ENCODE data around the gene MAP2K7. TPM values are rescaled to one million over a fixed set of nuclear protein-coding genes. Genes with fewer than 3 reads are reported as not detected.
A peak's percentile ranks its signal among the peaks of the same experiment; 100 is the strongest.

Gene MAP2K7
- total RNA-seq, 1 experiment from 2014 or later, result 54.0 TPM

DNA sequence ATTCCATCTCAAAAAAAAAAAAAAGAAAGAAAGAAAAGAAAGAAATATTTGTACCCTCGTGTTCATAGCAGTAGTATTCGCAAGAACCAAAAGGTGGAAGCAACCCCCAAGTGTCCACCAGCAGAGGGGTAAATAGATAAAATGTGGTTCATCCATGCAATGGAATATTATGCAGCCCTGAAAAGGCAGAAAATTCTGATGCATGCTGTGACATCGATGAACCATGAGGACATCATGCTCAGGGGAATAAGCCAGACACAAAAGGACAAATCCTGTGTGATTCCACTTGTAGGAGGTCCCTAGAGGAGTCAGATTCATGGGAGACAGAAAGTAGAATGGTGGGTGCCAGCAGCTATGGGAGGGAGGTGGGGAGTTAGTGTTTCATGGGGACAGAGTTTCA is 21.8 kb upstream of the MAP2K7 start:
- POLR2A ChIA-PET (ENCODE audit: unreplicated experiment), result no interaction called here
- no TSS peak for BruUV-seq (replicated peaks)

DNA sequence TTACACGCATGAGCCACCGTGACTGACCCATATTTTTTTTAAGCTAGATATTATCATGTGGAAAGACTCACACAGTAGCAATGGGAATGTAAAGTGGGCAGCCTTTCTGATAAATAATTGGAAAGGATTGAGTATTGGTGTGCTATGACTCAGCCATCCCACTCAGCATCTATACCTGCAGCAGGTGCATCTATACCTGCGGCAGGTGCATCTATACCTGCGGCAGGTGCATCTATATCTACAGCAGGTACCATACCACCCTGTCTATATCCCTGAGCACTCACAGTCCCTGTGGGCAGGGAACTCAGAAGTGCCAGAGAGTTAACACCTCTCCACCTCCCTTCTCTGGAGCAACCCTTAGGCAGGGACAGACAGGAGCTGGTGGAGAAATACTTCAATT is 20.6 kb upstream of the MAP2K7 start:
- no TSS peak for BruUV-seq (replicated peaks)
- CTCF ChIA-PET, result interaction anchor here (0.5 to 0.6 kb wide), 2 partner anchors 105 to 276 kb away, joined by 3 to 4 read pairs; no protein-coding TSS in a partner anchor

More for the DNA sequence above, 21.8 kb upstream of the MAP2K7 start:
- TF ChIP-seq CTCF (conservative IDR thresholded peaks at IDR 0.05) (no peak), EZH2 (IDR thresholded peaks at IDR 0.05; ENCODE audit: low read depth) (no peak)
- no peaks in the 10 kb centered on the region for H3K9me2 ChIP-seq (ENCODE audit: insufficient read depth)
- H4K20me1 ChIP-seq (ENCODE audit: insufficient read depth), result peaks cover 3% of the 10 kb centered on the region; the same call in 1 of the 2 replicates
- peaks cover 39% of the 10 kb centered on the region for H3F3A ChIP-seq (ENCODE audit: insufficient read depth, low read depth)
- H3K4me2 ChIP-seq, result no peak overlapping the region
- no peak overlapping the region for H3K27ac ChIP-seq
- no peaks in the 10 kb centered on the region for H3K79me2 ChIP-seq (ENCODE audit: low read depth)
- intact Hi-C loops (cut with micrococcal nuclease; ENCODE audit: unreplicated experiment), result no loop called here
- H3K9me3 ChIP-seq (ENCODE audit: insufficient read depth, low read depth), result no peaks in the 10 kb centered on the region
- CTCF ChIA-PET, result no interaction called here
- no peaks in the 10 kb centered on the region for H3K27me3 ChIP-seq (ENCODE audit: insufficient read depth, low read depth)
- H3K36me3 ChIP-seq (ENCODE audit: low read depth), result no peaks in the 10 kb centered on the region
- no peak overlapping the region for H3K4me3 ChIP-seq
- no peak for DNase-seq
- H3K4me1 ChIP-seq (replicated peaks; ENCODE audit: insufficient read depth), result no peaks in the 10 kb centered on the region; the same call in 1 of the 2 replicates
- H2AFZ ChIP-seq, result no peak overlapping the region

GRCh38 chr19:7883796-7884570 is 19.7 kb upstream of the MAP2K7 start:
- BruUV-seq (replicated peaks), result no TSS peak
- POLR2A ChIA-PET (ENCODE audit: unreplicated experiment), result no interaction called here
- TF ChIP-seq EZH2 (IDR thresholded peaks at IDR 0.05; ENCODE audit: low read depth), result no peak
- TF ChIP-seq CTCF (conservative IDR thresholded peaks at IDR 0.05), result no peak
- peaks cover 3% of the 10 kb centered on the region; the same call in 1 of the 2 replicates for H4K20me1 ChIP-seq (ENCODE audit: insufficient read depth)
- H3K9me3 ChIP-seq (ENCODE audit: insufficient read depth, low read depth), result no peaks in the 10 kb centered on the region
- CTCF ChIA-PET, result no interaction called here
- H3K9me2 ChIP-seq (ENCODE audit: insufficient read depth), result no peaks in the 10 kb centered on the region
- H3K4me3 ChIP-seq, result no peak overlapping the region
- no peak overlapping the region for H3K27ac ChIP-seq
- H3F3A ChIP-seq (ENCODE audit: insufficient read depth, low read depth), result peaks cover 38% of the 10 kb centered on the region
- intact Hi-C loops (cut with micrococcal nuclease; ENCODE audit: unreplicated experiment), result no loop called here
- no peaks in the 10 kb centered on the region for H3K36me3 ChIP-seq (ENCODE audit: low read depth)
- H3K27me3 ChIP-seq (ENCODE audit: insufficient read depth, low read depth), result no peaks in the 10 kb centered on the region
- peak in 1 of 2 experiments; percentile 51 for DNase-seq
- H2AFZ ChIP-seq, result no peak overlapping the region
- H3K4me1 ChIP-seq (replicated peaks; ENCODE audit: insufficient read depth), result peaks cover 8% of the 10 kb centered on the region; the same call in 1 of the 2 replicates
- no peak overlapping the region for H3K4me2 ChIP-seq
- peaks cover 5% of the 10 kb centered on the region for H3K79me2 ChIP-seq (ENCODE audit: low read depth)

More for the DNA sequence above, 20.6 kb upstream of the MAP2K7 start:
- intact Hi-C loops (cut with micrococcal nuclease; ENCODE audit: unreplicated experiment), result no loop called here
- Histone ChIP-seq H3K9me2 (ENCODE audit: insufficient read depth) (no peaks in the 10 kb centered on the region), H2AFZ (no peak overlapping the region), H3K79me2 (ENCODE audit: low read depth) (no peaks in the 10 kb centered on the region), H3K4me1 (replicated peaks; ENCODE audit: insufficient read depth) (peaks cover 7% of the 10 kb centered on the region; the same call in 1 of the 2 replicates), H3K36me3 (ENCODE audit: low read depth) (no peaks in the 10 kb centered on the region), H3K27ac (no peak overlapping the region), H3K4me2 (no peak overlapping the region), H3K4me3 (no peak overlapping the region), H3K9me3 (ENCODE audit: insufficient read depth, low read depth) (no peaks in the 10 kb centered on the region), H3F3A (ENCODE audit: insufficient read depth, low read depth) (peaks cover 41% of the 10 kb centered on the region), H3K27me3 (ENCODE audit: insufficient read depth, low read depth) (no peaks in the 10 kb centered on the region), H4K20me1 (ENCODE audit: insufficient read depth) (peaks cover 3% of the 10 kb centered on the region; the same call in 1 of the 2 replicates)
- POLR2A ChIA-PET (ENCODE audit: unreplicated experiment), result no interaction called here
- TF ChIP-seq CTCF (conservative IDR thresholded peaks at IDR 0.05) (no peak), EZH2 (IDR thresholded peaks at IDR 0.05; ENCODE audit: low read depth) (no peak)
- no peak for DNase-seq
